Body of pancreas (tissue), 4 donors: ENCODE data around the gene CSMD2. TPM values are rescaled to one million over a fixed set of nuclear protein-coding genes. Genes with fewer than 3 reads are reported as not detected.

Experiments used
- ATAC-seq: fragments of 150-250 bp; one replicate; pipeline ENCODE4 v1.9.1; 2016
- DNase-seq, 4 donors: peaks; one replicate each; pipeline ENCODE4 v3.0.0-alpha.2; 2019
- H3K27ac ChIP-seq, 4 donors: fragments of 200-600 bp; sonication (generic); 1 replicate in 3 of 4; 2 replicates in 1 of 4; pipeline versions ENCODE4 v1.5.1 to v1.6.1; 2016 to 2019; ENCODE audit warnings: mild to moderate bottlenecking in 1 of 4, mixed read lengths in 1 of 4, moderate library complexity in 1 of 4
- H3K27me3 ChIP-seq, 2 donors: fragments of 200-600 bp; sonication (generic); one replicate each; pipeline ENCODE4 v1.6.0; 2016; ENCODE audit warnings: mild to moderate bottlenecking in 1 of 2
- H3K36me3 ChIP-seq, 2 donors: fragments of 200-600 bp; sonication (generic); replicated peaks in 1 of 2; 2 replicates each; pipeline ENCODE4 v1.5.1; 2016; ENCODE audit warnings: low read depth in 2 of 2; ENCODE audit not compliant: insufficient read depth in 1 of 2
- H3K4me1 ChIP-seq: fragments of 200-600 bp; sonication (generic); one replicate; pipeline ENCODE4 v1.6.0; 2016
- H3K4me3 ChIP-seq, 2 donors: fragments of 200-600 bp; sonication (generic); 1 replicate in 1 of 2; 2 replicates in 1 of 2; pipeline ENCODE4 v1.5.1; 2016 to 2019
- H3K9me3 ChIP-seq, 3 donors: fragments of 200-600 bp; sonication (generic); 1 replicate in 2 of 3; 2 replicates in 1 of 3; pipeline ENCODE4 v1.5.1; 2016
- CTCF ChIP-seq, 7 experiments: fragments of 450-650 bp in 4 of 7; fragments of 200-600 bp in 3 of 7; sonication (generic) in 3 of 7; IDR thresholded peaks; one replicate each; pipeline ENCODE4 v1.5.1; 2016 to 2019; ENCODE audit warnings: antibody characterized with exemption in 7 of 7
- POLR2A ChIP-seq, 3 donors: fragments of 450-650 bp; IDR thresholded peaks; one replicate each; pipeline ENCODE4 v1.6.1; 2016; ENCODE audit warnings: antibody characterized with exemption in 3 of 3, mild to moderate bottlenecking in 2 of 3
- WGBS, 2 donors: methylation state at CpG; one replicate each; pipeline ENCODE4 v1.1.5; 2017; 5-methylcytosine and 5-hydroxymethylcytosine counted together
- intact Hi-C: fragments of 100-400 bp; cut with DNase I; formaldehyde crosslinking; loops from one replicate; pipeline ENCODE4 v1.15.1; 2023
- total RNA-seq, 2 donors: library from RNA; depleted of rRNA; stranded (reverse); fragments of >200 nt; gene quantifications; one replicate each; pipeline ENCODE4 v1.1.0, GENCODE V29; 2016

The CSMD2 gene
- total RNA-seq, 2 donors from 2014 or later = 0.26 to 0.33 TPM

GRCh38 chr1:33529957-33530356 lies 635.1 kb downstream of the CSMD2 start:
- Histone ChIP-seq H3K4me3 (no peak overlapping the region), H3K9me3 (no peaks in the 10 kb centered on the region), H3K27ac (no peak overlapping the region), H3K27me3 (no peaks in the 10 kb centered on the region), H3K36me3 (no peaks in the 10 kb centered on the region), H3K4me1 (no peaks in the 10 kb centered on the region)
- intact Hi-C loops = no loop called here
- DNase-seq (no peak), ATAC-seq (no peak)
- WGBS, 2 donors = 52 to 69% methylated on average over 1 of the region's 1 CpG
- TF ChIP-seq POLR2A (IDR thresholded peaks at IDR 0.05) (no peak), CTCF (IDR thresholded peaks at IDR 0.05) (no peak)

GRCh38 chr1:33527934-33528333 lies 637.1 kb downstream of the CSMD2 start:
- TF ChIP-seq POLR2A (IDR thresholded peaks at IDR 0.05) = no peak
- H3K27ac ChIP-seq = no peak overlapping the region
- no peaks in the 10 kb centered on the region for H3K36me3 ChIP-seq
- ATAC-seq (no peak), DNase-seq (peak in 2 of 4 donors; percentile 8 to 60)
- no peaks in the 10 kb centered on the region for H3K27me3 ChIP-seq
- intact Hi-C loops = no loop called here
- no peaks in the 10 kb centered on the region for H3K4me1 ChIP-seq
- H3K9me3 ChIP-seq = no peaks in the 10 kb centered on the region
- 51 to 74% methylated on average over 4 of the region's 4 CpGs for WGBS, 2 donors
- H3K4me3 ChIP-seq = no peak overlapping the region

- intact Hi-C loops = no loop called here
- ATAC-seq = no peak
- Histone ChIP-seq H3K27ac (no peak overlapping the region), H3K36me3 (no peaks in the 10 kb centered on the region), H3K4me1 (no peaks in the 10 kb centered on the region), H3K9me3 (no peaks in the 10 kb centered on the region), H3K4me3 (no peak overlapping the region), H3K27me3 (no peaks in the 10 kb centered on the region)
- no peak for DNase-seq
- TF ChIP-seq CTCF (IDR thresholded peaks at IDR 0.05) (no peak), POLR2A (IDR thresholded peaks at IDR 0.05) (no peak)
- WGBS, 2 donors = 92 to 100% methylated on average over 3 of the region's 3 CpGs
Measured at GRCh38 chr1:33524586-33524985, 640.4 kb downstream of the CSMD2 start.

GRCh38 chr1:33519240-33519884 lies 645.7 kb downstream of the CSMD2 start:
- WGBS, 2 donors = 85 to 92% methylated on average over 22 to 27 of the region's 27 CpGs
- no peak overlapping the region for H3K27ac ChIP-seq
- no peaks in the 10 kb centered on the region for H3K36me3 ChIP-seq
- no peaks in the 10 kb centered on the region for H3K27me3 ChIP-seq
- H3K9me3 ChIP-seq = no peaks in the 10 kb centered on the region
- DNase-seq = no peak
- H3K4me1 ChIP-seq = no peaks in the 10 kb centered on the region
- H3K4me3 ChIP-seq = no peak overlapping the region
- ATAC-seq = no peak
- TF ChIP-seq CTCF (IDR thresholded peaks at IDR 0.05) (no peak), POLR2A (IDR thresholded peaks at IDR 0.05) (no peak)
- intact Hi-C loops = no loop called here

GRCh38 chr1:33517596-33518250 lies 647.3 kb downstream of the CSMD2 start:
- Histone ChIP-seq H3K4me1 (no peaks in the 10 kb centered on the region), H3K4me3 (no peak overlapping the region), H3K36me3 (no peaks in the 10 kb centered on the region), H3K27me3 (no peaks in the 10 kb centered on the region), H3K9me3 (no peaks in the 10 kb centered on the region), H3K27ac (no peak overlapping the region)
- intact Hi-C loops = no loop called here
- 79% methylated on average over 10 to 12 of the region's 12 CpGs for WGBS, 2 donors
- TF ChIP-seq CTCF (IDR thresholded peaks at IDR 0.05) (no peak), POLR2A (IDR thresholded peaks at IDR 0.05) (no peak)
- DNase-seq (no peak), ATAC-seq (no peak)
